IMR-90 (cell line): ENCODE results near the gene NKX6-2.

Experiments used
- CTCF ChIP-seq: conservative IDR thresholded peaks from 2 replicates; pipeline ENCODE4 v1.5.1; 2012; ENCODE audit warnings: mild to moderate bottlenecking, low read depth, low read length, improper control_type of control experiment
- MXI1 ChIP-seq: IDR thresholded peaks from 2 replicates; pipeline ENCODE4 v1.6.1; 2012; ENCODE audit warnings: low read depth, mild to moderate bottlenecking, low read length, moderate library complexity, borderline replicate concordance
- POLR2A ChIP-seq: IDR thresholded peaks from 2 replicates; pipeline ENCODE4 v1.6.1; 2012; ENCODE audit warnings: mild to moderate bottlenecking, low read depth, low read length
- RAD21 ChIP-seq: IDR thresholded peaks from 2 replicates; pipeline ENCODE4 v1.6.1; 2012; ENCODE audit warnings: low read length, improper control_type of control experiment
- USF2 ChIP-seq: fragments of 150-350 bp; IDR thresholded peaks from 2 replicates; pipeline ENCODE4 v1.6.1; 2017; ENCODE audit warnings: mild to moderate bottlenecking, antibody characterized with exemption, low read length, low read depth

GRCh38 chr10:132826524-132827422, 40.8 kb upstream of the NKX6-2 start:
- no peak for TF ChIP-seq CTCF
- TF ChIP-seq MXI1, result no peak
- no peak for TF ChIP-seq POLR2A
- no peak for TF ChIP-seq USF2
- TF ChIP-seq RAD21, result no peak
